Posterior cingulate gyrus (tissue), 11 donors: ENCODE measurements around the gene CDC37L1.
"Not testable (repeated sequence)": the region's sequence is repeated elsewhere in the genome, so short reads cannot be mapped to it uniquely, and the experiment has no call there.

Experiments used
- DNase-seq, 10 donors: peaks; one replicate each; pipeline versions ENCODE4 v3.0.0 to v3.0.0-alpha.2; 2020 to 2021; ENCODE audit warnings: mixed read lengths in 3 of 10
- intact Hi-C: fragments of 100-400 bp; cut with DNase I; formaldehyde crosslinking; loops from one replicate; pipeline ENCODE4 v1.15.1; 2023

Gene CDC37L1

GRCh38 chr9:4679268-4680172, at the start of gene CDC37L1:
Gene CDC37L1, plus strand, starts transcription at chr9:4679569. Its CDS starts 199 bp downstream, at chr9:4679768.
- intact Hi-C loops: loop anchor here (2.0 to 10.0 kb wide), 4 partner anchors 17 to 945 kb away; partner anchors contain the start of genes AK3, JAK2, PLPP6 and RIC1
- DNase-seq: peak; percentile 96 to 100 (median 98)

DNA sequence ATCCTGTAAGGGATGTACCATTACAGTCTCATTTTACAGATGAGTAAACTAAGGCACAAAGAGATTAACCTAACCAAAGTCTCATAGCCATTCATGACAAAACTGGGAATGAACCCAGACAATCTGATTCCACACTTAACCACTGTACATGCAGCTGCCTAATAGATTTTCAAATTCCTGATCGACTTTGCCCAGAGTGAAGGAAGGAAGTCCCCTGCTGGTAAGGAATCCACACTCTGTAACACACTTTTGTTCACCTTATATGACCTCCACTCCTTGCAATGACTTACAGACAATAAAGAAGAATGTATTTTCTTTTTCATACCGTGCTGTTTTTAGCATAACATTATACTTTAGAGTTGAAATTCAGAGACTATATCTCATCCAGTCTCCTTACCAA, 48.5 kb upstream of the CDC37L1 start:
- intact Hi-C loops: no loop called here
- DNase-seq: no peak

DNA sequence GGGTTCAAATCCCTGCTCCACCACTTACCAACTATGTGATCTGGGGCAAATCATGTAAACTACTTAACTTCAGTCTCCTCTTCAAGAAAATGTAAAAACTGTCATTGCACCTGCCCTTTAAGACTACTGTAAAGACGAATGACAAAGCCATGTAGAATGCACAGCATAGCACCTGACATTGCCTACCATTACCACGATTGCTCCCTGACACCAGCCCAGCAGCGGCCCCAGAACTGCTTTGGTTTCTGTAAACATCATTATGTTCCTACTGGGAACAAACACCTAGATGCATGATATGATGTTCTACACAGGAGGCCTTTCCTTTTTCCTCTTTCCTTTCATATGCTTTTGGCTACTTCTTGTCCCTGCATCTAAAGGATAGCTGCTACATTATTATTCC, 40.4 kb upstream of the CDC37L1 start:
- DNase-seq: no peak
- intact Hi-C loops: no loop called here

DNA sequence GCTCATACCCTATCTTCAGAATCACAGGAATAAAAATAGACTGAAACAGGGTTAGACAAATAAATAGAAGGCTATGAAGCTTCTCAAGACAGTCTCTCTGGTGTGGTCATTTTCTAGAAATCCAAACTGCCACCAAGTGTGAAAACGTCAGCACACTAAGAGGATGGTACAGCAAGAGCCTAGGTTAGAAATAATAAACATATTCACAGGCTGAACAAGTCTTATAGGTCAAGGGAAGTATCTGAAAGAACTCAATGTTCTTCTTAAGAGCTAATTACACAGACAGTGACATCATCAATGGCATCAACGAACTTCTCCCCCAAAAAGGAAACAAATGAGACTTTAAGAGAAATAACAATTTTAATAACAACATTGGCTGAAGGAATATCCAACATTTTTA, 39.9 kb upstream of the CDC37L1 start:
- DNase-seq: no peak
- intact Hi-C loops: no loop called here

GRCh38 chr9:4640027-4640426, 39.3 kb upstream of the CDC37L1 start:
- DNase-seq: peak in 1 of 10 donors; percentile 72
- intact Hi-C loops: loop anchor here (5.0 kb wide), 1 partner anchor 258 kb away; no protein-coding TSS in a partner anchor

GRCh38 chr9:4642351-4642750, 37.0 kb upstream of the CDC37L1 start:
- DNase-seq: no peak
- intact Hi-C loops: loop anchor here (5.0 kb wide), 1 partner anchor 260 kb away; no protein-coding TSS in a partner anchor

DNA sequence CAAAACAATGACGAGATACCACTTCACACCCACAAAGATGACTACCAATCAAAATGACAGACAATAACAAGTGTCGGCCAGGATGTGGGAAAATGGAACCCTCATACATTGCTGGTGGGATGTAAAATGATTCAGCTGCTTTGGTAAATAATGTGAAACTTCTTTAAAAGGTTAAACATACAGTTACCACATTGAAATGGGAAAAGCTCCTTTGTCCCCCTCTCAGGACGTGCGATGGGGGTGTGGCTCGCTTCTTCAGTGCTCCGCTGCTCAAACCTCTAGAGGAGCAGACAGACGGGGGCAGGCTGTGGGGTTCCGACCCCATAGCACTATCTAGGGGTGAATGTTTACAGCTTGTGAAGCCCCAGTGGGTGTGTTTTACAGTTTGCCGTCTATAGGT, 25.3 kb upstream of the CDC37L1 start:
- DNase-seq: no peak
- intact Hi-C loops: no loop called here

GRCh38 chr9:4654538-4654937, 24.8 kb upstream of the CDC37L1 start:
- DNase-seq: no peak
- intact Hi-C loops: no loop called here

DNA sequence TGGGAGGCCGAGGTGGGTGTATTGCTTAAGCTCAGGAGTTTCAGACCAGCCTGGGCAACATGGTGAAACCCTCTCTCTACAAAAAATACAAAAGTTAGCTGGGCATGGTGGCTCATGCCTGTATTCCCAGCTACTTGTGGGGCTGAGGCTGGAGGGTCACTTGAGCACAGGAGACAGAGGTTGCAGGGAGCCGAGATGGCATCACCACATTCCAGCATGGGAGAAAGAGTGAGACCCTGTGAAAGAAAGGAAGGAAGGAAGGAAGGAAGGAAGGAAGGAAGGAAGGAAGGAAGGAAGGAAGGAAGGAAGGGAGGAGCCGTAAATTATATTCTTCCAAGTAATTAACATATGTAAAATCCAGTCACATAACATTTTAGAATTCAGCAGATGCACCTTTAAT, 23.2 kb upstream of the CDC37L1 start:
- intact Hi-C loops, DNase-seq: not testable (repeated sequence)

GRCh38 chr9:4656621-4657020, 22.7 kb upstream of the CDC37L1 start:
- no peak for DNase-seq
- intact Hi-C loops: no loop called here

GRCh38 chr9:4657426-4658159, 21.8 kb upstream of the CDC37L1 start:
- intact Hi-C loops: no loop called here
- DNase-seq: no peak

- intact Hi-C loops: loop anchor here (5.0 to 10.0 kb wide), 2 partner anchors 82 to 1136 kb away; partner anchors contain the start of genes AK3 and RFX3
- not testable (repeated sequence) for DNase-seq
Measured at GRCh38 chr9:4660665-4661064, 18.7 kb upstream of the CDC37L1 start.

GRCh38 chr9:4661165-4661564, 18.2 kb upstream of the CDC37L1 start:
- intact Hi-C loops: loop anchor here (5.0 to 10.0 kb wide), 2 partner anchors 81 to 1136 kb away; partner anchors contain the start of genes AK3 and RFX3
- no peak for DNase-seq

DNA sequence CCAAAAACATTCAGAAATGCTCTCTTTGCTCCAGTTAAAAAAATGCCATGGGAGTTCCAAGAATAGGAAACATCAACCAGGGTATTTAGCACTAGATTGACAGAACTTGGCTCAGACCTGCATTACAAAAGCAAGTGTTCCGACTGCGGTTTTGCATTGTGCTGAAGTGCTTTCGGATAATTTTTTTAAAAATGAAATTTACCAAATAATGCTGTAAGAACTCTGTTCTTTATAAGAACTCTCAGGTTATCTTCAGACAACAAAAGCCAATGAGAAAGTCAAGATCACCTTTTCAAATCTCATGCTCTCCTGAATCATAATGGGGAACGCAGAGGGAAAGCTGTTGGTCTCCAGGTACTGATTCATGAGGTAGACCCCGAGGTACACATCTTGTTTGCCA, 17.8 kb upstream of the CDC37L1 start:
- intact Hi-C loops: loop anchor here (2.0 to 10.0 kb wide), 3 partner anchors 17 to 1137 kb away; partner anchors contain the start of genes AK3, CDC37L1 and RFX3
- DNase-seq: no peak

- intact Hi-C loops: loop anchor here (2.0 to 10.0 kb wide), 3 partner anchors 16 to 1138 kb away; partner anchors contain the start of genes AK3, CDC37L1 and RFX3
- peak; percentile 74 to 97 (median 83) for DNase-seq
Measured at GRCh38 chr9:4662108-4662988, 17.0 kb upstream of the CDC37L1 start, which contains the start of gene PLPP6. Gene PLPP6, plus strand, starts transcription at chr9:4662294. Its CDS starts 82 bp downstream, at chr9:4662376.

- no peak for DNase-seq
- intact Hi-C loops: loop anchor here (2.0 to 10.0 kb wide), 3 partner anchors 16 to 1138 kb away; partner anchors contain the start of genes AK3, CDC37L1 and RFX3
Measured at GRCh38 chr9:4662989-4663792, 16.2 kb upstream of the CDC37L1 start.

GRCh38 chr9:4663956-4664355, 15.4 kb upstream of the CDC37L1 start:
- no peak for DNase-seq
- intact Hi-C loops: loop anchor here (2.0 to 10.0 kb wide), 3 partner anchors 15 to 1139 kb away; partner anchors contain the start of genes AK3, CDC37L1 and RFX3

DNA sequence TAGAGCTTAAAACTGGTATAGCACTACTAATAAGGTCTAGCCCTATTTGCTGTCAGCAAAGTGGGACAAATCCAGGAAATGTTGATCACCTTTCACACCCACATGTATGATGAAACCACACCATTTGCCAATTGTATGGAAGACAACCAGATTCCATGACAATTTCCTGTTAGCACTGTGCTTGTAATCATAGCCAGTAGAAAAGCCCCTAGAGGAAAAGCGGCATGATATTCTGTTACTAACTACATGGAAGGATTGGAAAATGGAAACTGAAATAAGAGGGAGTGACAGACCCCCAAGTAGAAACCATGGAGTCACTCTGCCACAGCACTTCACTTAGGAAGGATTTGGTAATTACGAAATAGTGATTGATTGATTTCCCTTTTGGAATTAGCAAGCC, 14.0 kb upstream of the CDC37L1 start:
- no peak for DNase-seq

More for the DNA sequence above, 14.0 kb upstream of the CDC37L1 start:
- intact Hi-C loops: loop anchor here (10.0 kb wide), 1 partner anchor 1141 kb away; the partner anchor contains the start of gene RFX3
